Measurements from ENCODE around the gene AQP3.

DNA sequence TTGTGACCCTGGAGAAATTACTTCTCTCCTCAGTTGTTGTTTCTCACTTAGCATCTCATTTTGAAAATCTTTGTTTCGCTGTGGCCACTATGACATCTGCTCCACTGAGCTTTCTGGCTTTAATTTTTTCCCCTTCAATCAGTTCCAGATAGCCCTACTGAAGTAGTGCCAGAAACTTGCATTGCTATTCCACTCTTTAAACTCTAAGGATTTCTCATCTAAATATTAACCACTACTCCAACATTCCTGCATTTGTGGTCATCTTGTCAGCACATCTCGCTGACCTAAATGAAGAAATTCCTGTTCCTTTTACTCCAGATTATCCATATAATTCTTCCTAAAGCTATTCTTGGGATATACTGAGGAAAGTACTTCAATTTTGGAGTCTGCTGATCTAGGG is 41.7 kb upstream of the AQP3 start:
- TF ChIP-seq POLR2A (IDR thresholded peaks at IDR 0.05; ENCODE audit: low read length): no peak
- TF ChIP-seq GATA1 (IDR thresholded peaks at IDR 0.05; ENCODE audit: low read depth, low read length): no peak

Data from erythroblast (primary cell).